ENCODE results near the gene SMIM20. TPM values are rescaled to one million over a fixed set of nuclear protein-coding genes. Genes with fewer than 3 reads are reported as not detected.

SMIM20 gene
- total and polyA plus RNA-seq, 2 of the 4 experiments (the other 2 are of a cell fraction) = 13.6 to 23.1 TPM

DNA sequence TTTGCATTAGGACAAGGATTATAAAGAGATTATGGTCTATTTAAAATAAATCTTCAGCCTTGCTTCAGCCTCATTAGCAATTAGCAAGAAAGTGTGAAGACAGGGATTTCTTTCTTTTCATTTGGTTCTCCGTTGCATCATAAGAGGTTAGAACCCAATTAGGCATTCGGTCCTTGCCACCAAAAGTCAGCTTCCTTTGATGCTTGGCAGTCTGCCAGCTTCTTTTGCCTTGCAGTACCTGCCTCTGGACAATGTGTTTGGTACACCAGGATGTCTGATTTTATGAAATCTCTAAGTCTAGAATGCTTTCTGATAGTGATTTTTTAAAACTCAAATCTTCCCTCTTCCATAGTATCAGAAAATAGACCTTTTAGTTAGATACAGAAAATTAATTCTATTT lies 12.4 kb downstream of the SMIM20 start:
- H4K5ac ChIP-seq (ENCODE audit: low read depth, low read length) = no peak overlapping the region
- H4K91ac ChIP-seq (ENCODE audit: insufficient read depth, low read depth, low read length) = no peak overlapping the region
- no peaks in the 10 kb centered on the region for H3K27me3 ChIP-seq (ENCODE audit: control insufficient read depth, insufficient read depth, low read length)
- H3K4me3 ChIP-seq (ENCODE audit: insufficient read depth, low read depth, low read length) = no peak overlapping the region
- no peak overlapping the region for H3K9ac ChIP-seq (ENCODE audit: low read depth, low read length)
- H2AFZ ChIP-seq (replicated peaks; ENCODE audit: low read length, poor library complexity) = no peak overlapping the region
- no peak overlapping the region for H3K18ac ChIP-seq (ENCODE audit: low read depth, low read length)
- no peak overlapping the region for H2AK5ac ChIP-seq (ENCODE audit: low read depth, low read length)
- POLR2A ChIA-PET (ENCODE audit: unreplicated experiment) = no interaction called here
- intact Hi-C loops (cut with micrococcal nuclease) = loop anchor here (5.0 to 10.0 kb wide), 2 partner anchors 396 to 488 kb away; partner anchors contain the start of gene RBPJ
- H3K4me2 ChIP-seq (ENCODE audit: low read depth, low read length) = no peak overlapping the region
- H3K14ac ChIP-seq (replicated peaks; ENCODE audit: low read depth, low read length) = no peak overlapping the region
- dilution Hi-C loops (cut with HindIII; ENCODE audit: low sequenced_read_pairs, unreplicated experiment) = no loop called here
- H2BK20ac ChIP-seq (ENCODE audit: low read depth, low read length) = no peak overlapping the region
- ATAC-seq (ENCODE audit: low read depth) (no peak), DNase-seq (no peak)
- H3K79me1 ChIP-seq (ENCODE audit: low read depth in 1 of 2, low read length in 2 of 2) = peaks cover 12 to 16% of the 10 kb centered on the region in 2 experiments; a peak in 3 of 4 replicates
- no peak overlapping the region for H3K56ac ChIP-seq (ENCODE audit: extremely low read depth, insufficient read depth, low read length)
- no peak overlapping the region for H3K23ac ChIP-seq (ENCODE audit: low read depth, low read length)
- H3K9me1 ChIP-seq (ENCODE audit: insufficient read depth, low read length) = no peaks in the 10 kb centered on the region; the same call in 1 of the 2 replicates
- CTCF ChIA-PET = no interaction called here
- WGBS, 2 experiments (ENCODE audit: extremely low coverage in 2 of 2, insufficient read length in 1 of 2) = no CpG with 5 or more reads among the region's 2 CpGs
- H3K9me3 ChIP-seq (ENCODE audit: control insufficient read depth, insufficient read depth, low read length) = no peaks in the 10 kb centered on the region
- no peak overlapping the region for H2BK120ac ChIP-seq (ENCODE audit: low read depth, low read length)
- no peak overlapping the region for H4K8ac ChIP-seq (ENCODE audit: low read depth in 2 of 2, low read length in 2 of 2)
- H3K4ac ChIP-seq (ENCODE audit: low read depth, low read length) = no peak overlapping the region
- no peak for TF ChIP-seq NFE2L2 (IDR thresholded peaks at IDR 0.05; ENCODE audit: low read depth, low read length)
- TF ChIP-seq MAZ (IDR thresholded peaks at IDR 0.05; ENCODE audit: borderline replicate concordance, low read depth, low read length) = no peak
- no peak for TF ChIP-seq POLR2A (IDR thresholded peaks at IDR 0.05; ENCODE audit: low read depth, low read length)
- TF ChIP-seq BHLHE40 (IDR thresholded peaks at IDR 0.05; ENCODE audit: low read depth, low read length) = no peak
- TF ChIP-seq RAD21 (IDR thresholded peaks at IDR 0.05; ENCODE audit: low read length) = no peak
- no peak for TF ChIP-seq CTCF (conservative IDR thresholded peaks at IDR 0.05; ENCODE audit: low read depth, low read length)
- no peak for TF ChIP-seq MAFK (IDR thresholded peaks at IDR 0.05; ENCODE audit: low read depth, low read length)
- no peak for TF ChIP-seq FOS (IDR thresholded peaks at IDR 0.05; ENCODE audit: low read depth, low read length)
- TF ChIP-seq CHD1 (IDR thresholded peaks at IDR 0.05; ENCODE audit: low read depth, low read length) = no peak
- no peak for TF ChIP-seq CEBPB (IDR thresholded peaks at IDR 0.05; ENCODE audit: low read depth, low read length)
- TF ChIP-seq MXI1 (IDR thresholded peaks at IDR 0.05; ENCODE audit: borderline replicate concordance, low read depth, low read length) = no peak
- TF ChIP-seq, protein P1, sequence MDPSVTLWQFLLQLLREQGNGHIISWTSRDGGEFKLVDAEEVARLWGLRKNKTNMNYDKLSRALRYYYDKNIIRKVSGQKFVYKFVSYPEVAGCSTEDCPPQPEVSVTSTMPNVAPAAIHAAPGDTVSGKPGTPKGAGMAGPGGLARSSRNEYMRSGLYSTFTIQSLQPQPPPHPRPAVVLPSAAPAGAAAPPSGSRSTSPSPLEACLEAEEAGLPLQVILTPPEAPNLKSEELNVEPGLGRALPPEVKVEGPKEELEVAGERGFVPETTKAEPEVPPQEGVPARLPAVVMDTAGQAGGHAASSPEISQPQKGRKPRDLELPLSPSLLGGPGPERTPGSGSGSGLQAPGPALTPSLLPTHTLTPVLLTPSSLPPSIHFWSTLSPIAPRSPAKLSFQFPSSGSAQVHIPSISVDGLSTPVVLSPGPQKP (IDR thresholded peaks at IDR 0.05; ENCODE audit: borderline replicate concordance, low read depth, low read length) = no peak
- TF ChIP-seq USF2 (IDR thresholded peaks at IDR 0.05; ENCODE audit: low read depth, low read length) = no peak
- no peak for TF ChIP-seq RCOR1 (IDR thresholded peaks at IDR 0.05; ENCODE audit: insufficient replicate concordance, low read length)
- TF ChIP-seq RFX5 (IDR thresholded peaks at IDR 0.05; ENCODE audit: low read depth, low read length) = no peak
- no peak for TF ChIP-seq SMC3 (IDR thresholded peaks at IDR 0.05; ENCODE audit: low read depth, low read length)
- H2BK5ac ChIP-seq (ENCODE audit: low read depth, low read length, poor library complexity, severe bottlenecking) = no peak overlapping the region
- H3K4me1 ChIP-seq (ENCODE audit: control insufficient read depth, insufficient read depth, low read length) = peaks cover 4% of the 10 kb centered on the region
- no TSS peak for BruUV-seq (replicated peaks)
- H4K20me1 ChIP-seq (ENCODE audit: insufficient read depth, low read length) = no peaks in the 10 kb centered on the region
- H3K36me3 ChIP-seq (ENCODE audit: control insufficient read depth, insufficient read depth, low read length) = peaks cover 2% of the 10 kb centered on the region; the same call in 1 of the 2 replicates
- in situ Hi-C loops (cut with MboI; ENCODE audit: low sequenced_read_pairs) = no loop called here
- H2AK9ac ChIP-seq (replicated peaks; ENCODE audit: low read depth, low read length, poor library complexity) = no peak overlapping the region
- H2BK15ac ChIP-seq (ENCODE audit: low read depth, low read length) = no peak overlapping the region
- no peak overlapping the region for H3K27ac ChIP-seq (ENCODE audit: insufficient read depth, low read length)

Data from IMR-90 (cell line).